ENCODE data around the gene ZNF470.

ZNF470 gene

DNA sequence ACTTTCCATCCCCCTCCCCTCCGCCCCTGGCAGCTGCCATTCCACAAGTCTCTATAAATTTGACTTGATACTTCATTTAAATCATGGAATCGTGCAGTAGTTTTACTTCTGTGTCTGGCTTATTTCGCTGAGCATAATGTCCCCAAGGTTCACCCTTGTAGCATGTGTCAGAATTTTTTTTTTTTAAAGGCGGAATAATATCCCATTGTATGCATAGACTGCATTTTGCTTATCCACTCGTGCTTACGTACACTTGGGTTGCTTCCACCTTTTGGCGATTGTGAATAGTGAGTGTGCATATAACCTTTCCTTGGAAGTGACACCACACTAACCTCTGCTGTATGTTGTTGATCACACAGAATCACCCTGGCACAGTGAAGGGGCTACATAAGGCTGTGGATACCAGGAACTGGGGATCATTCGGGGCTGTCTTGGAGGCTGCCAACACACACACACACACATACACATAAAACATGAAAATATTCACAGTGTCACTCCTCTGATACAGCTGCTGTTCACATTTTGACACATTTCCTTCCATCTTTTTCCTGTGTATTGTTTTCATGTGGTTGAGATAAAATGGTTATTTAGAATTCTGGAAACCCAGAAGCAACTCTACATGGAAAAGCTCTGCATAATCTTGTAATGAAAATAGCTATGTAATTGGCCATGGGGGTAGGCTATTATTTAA lies 41.2 kb downstream of the ZNF470 start:
- no peaks in the 10 kb centered on the region for H3K27me3 ChIP-seq (ENCODE audit: control insufficient read depth, insufficient read depth, low read length)
- H3K36me3 ChIP-seq (ENCODE audit: control insufficient read depth, insufficient read depth, low read length): peaks cover 4% of the 10 kb centered on the region
- H3K4me3 ChIP-seq (ENCODE audit: low read depth, low read length): no peak overlapping the region
- no peaks in the 10 kb centered on the region for H3K4me1 ChIP-seq (ENCODE audit: control insufficient read depth, insufficient read depth, low read length)
- peaks cover 85% of the 10 kb centered on the region for H3K9me3 ChIP-seq (ENCODE audit: control insufficient read depth, insufficient read depth, low read length)
- H3K27ac ChIP-seq (ENCODE audit: low read depth, low read length): no peak overlapping the region
- H3K9ac ChIP-seq (ENCODE audit: low read depth, low read length): no peak overlapping the region

DNA sequence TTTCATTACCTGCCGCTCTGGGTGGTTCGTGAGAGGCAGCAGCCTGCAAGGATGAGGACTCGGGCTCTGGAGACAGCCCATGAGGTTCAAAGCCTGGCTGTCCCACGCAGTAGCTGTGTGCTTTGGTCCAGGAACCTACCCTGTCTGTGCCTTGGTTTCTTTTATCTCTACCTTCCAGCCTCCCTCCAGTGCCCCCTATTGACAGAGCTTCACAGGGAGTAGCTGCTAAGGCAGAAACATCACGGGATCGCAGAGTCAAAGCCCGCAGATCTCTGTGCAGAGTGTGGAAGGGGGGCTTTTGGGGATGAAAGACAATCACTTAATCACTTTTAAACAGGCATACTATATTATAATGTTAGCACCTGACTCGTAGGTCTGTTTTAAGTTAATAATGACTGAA lies 44.0 kb downstream of the ZNF470 start:
- Histone ChIP-seq H3K9ac (ENCODE audit: low read depth, low read length) (no peak overlapping the region), H3K4me3 (ENCODE audit: low read depth, low read length) (no peak overlapping the region), H3K4me1 (ENCODE audit: control insufficient read depth, insufficient read depth, low read length) (no peaks in the 10 kb centered on the region), H3K27me3 (ENCODE audit: control insufficient read depth, insufficient read depth, low read length) (no peaks in the 10 kb centered on the region), H3K27ac (ENCODE audit: low read depth, low read length) (no peak overlapping the region), H3K9me3 (ENCODE audit: control insufficient read depth, insufficient read depth, low read length) (peaks cover 86% of the 10 kb centered on the region), H3K36me3 (ENCODE audit: control insufficient read depth, insufficient read depth, low read length) (peaks cover 4% of the 10 kb centered on the region)

DNA sequence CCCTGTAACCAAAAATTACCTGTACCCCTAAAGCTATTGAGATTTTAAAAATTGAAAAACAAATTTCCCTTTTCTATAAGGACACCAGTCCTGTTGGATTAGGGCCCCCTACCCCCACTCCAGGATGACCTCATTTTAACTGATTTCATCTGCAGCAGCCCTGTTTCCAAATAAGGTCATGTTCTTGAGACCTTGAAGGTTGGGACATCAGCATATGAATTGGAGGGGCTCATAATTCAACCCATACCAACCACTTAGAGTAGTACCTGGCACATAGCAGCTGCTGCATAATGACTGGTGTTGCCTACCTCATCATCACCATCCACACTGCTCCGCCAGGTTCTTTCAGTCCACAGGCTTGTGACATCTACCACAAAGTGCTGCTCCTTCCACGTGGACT lies 45.5 kb downstream of the ZNF470 start:
- Histone ChIP-seq H3K36me3 (ENCODE audit: control insufficient read depth, insufficient read depth, low read length) (peaks cover 4% of the 10 kb centered on the region), H3K9me3 (ENCODE audit: control insufficient read depth, insufficient read depth, low read length) (peaks cover 92% of the 10 kb centered on the region), H3K4me3 (ENCODE audit: low read depth, low read length) (no peak overlapping the region), H3K9ac (ENCODE audit: low read depth, low read length) (no peak overlapping the region), H3K27me3 (ENCODE audit: control insufficient read depth, insufficient read depth, low read length) (no peaks in the 10 kb centered on the region), H3K4me1 (ENCODE audit: control insufficient read depth, insufficient read depth, low read length) (no peaks in the 10 kb centered on the region), H3K27ac (ENCODE audit: low read depth, low read length) (no peak overlapping the region)

DNA sequence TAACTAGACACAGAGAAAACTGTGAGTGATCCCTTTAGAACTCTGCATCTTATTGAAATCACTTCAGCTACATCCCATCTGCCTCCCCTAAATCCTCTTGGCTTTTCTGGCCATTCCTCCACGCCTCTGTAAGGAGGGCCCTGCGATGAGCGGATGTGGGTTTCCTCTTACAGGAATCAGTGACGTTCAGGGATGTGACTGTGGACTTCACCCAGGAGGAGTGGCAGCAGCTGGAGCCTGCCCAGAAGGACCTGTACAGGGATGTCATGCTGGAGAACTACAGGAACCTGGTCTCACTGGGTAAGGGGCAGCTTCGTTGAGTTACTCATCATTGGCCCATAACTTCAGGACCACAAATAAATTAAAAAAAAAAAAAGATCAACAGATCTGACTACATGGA lies 46.4 kb downstream of the ZNF470 start:
- Histone ChIP-seq H3K9ac (ENCODE audit: low read depth, low read length) (no peak overlapping the region), H3K4me3 (ENCODE audit: low read depth, low read length) (no peak overlapping the region), H3K4me1 (ENCODE audit: control insufficient read depth, insufficient read depth, low read length) (no peaks in the 10 kb centered on the region), H3K36me3 (ENCODE audit: control insufficient read depth, insufficient read depth, low read length) (peaks cover 4% of the 10 kb centered on the region), H3K9me3 (ENCODE audit: control insufficient read depth, insufficient read depth, low read length) (peaks cover 95% of the 10 kb centered on the region), H3K27me3 (ENCODE audit: control insufficient read depth, insufficient read depth, low read length) (no peaks in the 10 kb centered on the region), H3K27ac (ENCODE audit: low read depth, low read length) (no peak overlapping the region)

DNA sequence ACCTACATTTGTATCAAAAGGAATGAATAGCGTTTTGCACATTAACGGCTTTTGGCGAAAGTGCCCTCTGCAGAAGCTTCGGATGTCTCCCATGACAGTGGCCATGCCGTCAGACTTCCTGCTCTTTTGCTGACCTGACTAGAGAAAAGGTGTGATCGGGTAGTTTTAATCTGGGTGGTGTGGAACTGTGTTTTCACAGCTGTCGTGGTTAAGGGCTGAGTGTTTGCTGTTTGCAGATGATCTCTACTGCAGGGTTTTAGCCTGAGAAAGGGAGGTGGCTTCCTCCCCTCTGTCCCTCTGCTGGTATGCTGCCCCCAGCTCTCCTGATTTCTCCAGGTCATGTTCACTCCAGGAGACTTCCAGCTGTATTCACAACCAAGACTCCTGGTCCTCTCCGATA lies 50.3 kb downstream of the ZNF470 start:
- H3K9ac ChIP-seq (ENCODE audit: low read depth, low read length): no peak overlapping the region
- H3K27me3 ChIP-seq (ENCODE audit: control insufficient read depth, insufficient read depth, low read length): no peaks in the 10 kb centered on the region
- H3K27ac ChIP-seq (ENCODE audit: low read depth, low read length): no peak overlapping the region
- peaks cover 18% of the 10 kb centered on the region for H3K36me3 ChIP-seq (ENCODE audit: control insufficient read depth, insufficient read depth, low read length)
- no peaks in the 10 kb centered on the region for H3K4me1 ChIP-seq (ENCODE audit: control insufficient read depth, insufficient read depth, low read length)
- H3K9me3 ChIP-seq (ENCODE audit: control insufficient read depth, insufficient read depth, low read length): peaks cover 92% of the 10 kb centered on the region
- no peak overlapping the region for H3K4me3 ChIP-seq (ENCODE audit: low read depth, low read length)

DNA sequence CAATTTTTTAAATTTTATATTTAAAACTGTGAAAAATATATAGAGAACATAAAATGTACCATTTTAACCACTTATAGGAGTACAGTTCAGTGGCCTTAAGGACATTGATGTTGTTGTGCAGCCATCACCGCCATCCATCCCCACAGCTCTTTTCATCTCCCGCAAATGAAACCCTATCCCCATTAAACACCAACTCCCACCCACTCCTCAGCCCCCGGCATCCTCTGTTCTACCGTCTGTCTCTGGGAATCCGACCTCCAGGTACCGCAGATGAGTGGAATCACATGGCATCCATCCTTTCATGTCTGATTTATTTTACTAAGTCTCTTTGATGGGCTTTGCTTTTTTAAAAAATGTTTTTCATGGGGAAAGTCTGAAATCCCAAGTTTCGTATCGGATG lies 51.9 kb downstream of the ZNF470 start:
- Histone ChIP-seq H3K36me3 (ENCODE audit: control insufficient read depth, insufficient read depth, low read length) (peaks cover 18% of the 10 kb centered on the region), H3K9me3 (ENCODE audit: control insufficient read depth, insufficient read depth, low read length) (peaks cover 93% of the 10 kb centered on the region), H3K9ac (ENCODE audit: low read depth, low read length) (no peak overlapping the region), H3K27ac (ENCODE audit: low read depth, low read length) (no peak overlapping the region), H3K27me3 (ENCODE audit: control insufficient read depth, insufficient read depth, low read length) (no peaks in the 10 kb centered on the region), H3K4me1 (ENCODE audit: control insufficient read depth, insufficient read depth, low read length) (no peaks in the 10 kb centered on the region), H3K4me3 (ENCODE audit: low read depth, low read length) (no peak overlapping the region)

DNA sequence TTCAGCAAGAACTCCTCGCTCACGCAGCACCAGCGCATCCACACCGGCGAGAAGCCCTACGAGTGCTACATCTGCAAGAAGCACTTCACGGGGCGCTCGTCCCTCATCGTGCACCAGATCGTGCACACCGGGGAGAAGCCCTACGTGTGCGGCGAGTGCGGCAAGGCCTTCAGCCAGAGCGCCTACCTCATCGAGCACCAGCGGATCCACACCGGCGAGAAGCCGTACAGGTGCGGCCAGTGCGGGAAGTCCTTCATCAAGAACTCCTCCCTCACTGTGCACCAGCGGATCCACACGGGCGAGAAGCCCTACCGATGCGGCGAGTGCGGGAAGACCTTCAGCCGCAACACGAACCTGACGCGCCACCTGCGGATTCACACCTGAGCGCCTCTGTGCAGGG lies 55.1 kb downstream of the ZNF470 start:
- peaks cover 18% of the 10 kb centered on the region for H3K36me3 ChIP-seq (ENCODE audit: control insufficient read depth, insufficient read depth, low read length)
- no peaks in the 10 kb centered on the region for H3K4me1 ChIP-seq (ENCODE audit: control insufficient read depth, insufficient read depth, low read length)
- peaks cover 90% of the 10 kb centered on the region for H3K9me3 ChIP-seq (ENCODE audit: control insufficient read depth, insufficient read depth, low read length)

DNA sequence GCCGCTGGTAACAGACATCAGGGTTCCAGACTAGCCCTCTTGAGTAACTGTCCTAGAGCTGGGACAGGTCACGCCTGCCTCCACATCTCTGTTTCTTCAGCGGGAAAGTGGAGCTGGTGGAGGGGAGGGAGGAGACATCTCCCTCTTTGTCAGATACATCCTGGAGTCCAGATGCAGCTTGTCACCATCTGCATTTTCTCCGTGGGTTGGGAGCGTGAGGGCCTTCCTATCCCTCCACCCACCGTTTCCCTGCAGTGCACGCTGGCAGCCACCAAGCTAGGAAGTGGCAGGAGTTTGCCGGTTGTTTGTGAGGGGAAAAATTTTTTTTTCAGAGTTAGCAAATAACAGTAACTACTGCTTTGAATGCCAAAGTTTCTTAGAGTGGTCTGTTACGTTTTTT lies 55.7 kb downstream of the ZNF470 start:
- no peaks in the 10 kb centered on the region for H3K4me1 ChIP-seq (ENCODE audit: control insufficient read depth, insufficient read depth, low read length)
- H3K9me3 ChIP-seq (ENCODE audit: control insufficient read depth, insufficient read depth, low read length): peaks cover 90% of the 10 kb centered on the region
- no peak overlapping the region for H3K4me3 ChIP-seq (ENCODE audit: low read depth, low read length)
- H3K27me3 ChIP-seq (ENCODE audit: control insufficient read depth, insufficient read depth, low read length): no peaks in the 10 kb centered on the region
- H3K27ac ChIP-seq (ENCODE audit: low read depth, low read length): no peak overlapping the region
- H3K36me3 ChIP-seq (ENCODE audit: control insufficient read depth, insufficient read depth, low read length): peaks cover 18% of the 10 kb centered on the region
- no peak overlapping the region for H3K9ac ChIP-seq (ENCODE audit: low read depth, low read length)

More for the DNA sequence above, 55.1 kb downstream of the ZNF470 start:
- H3K9ac ChIP-seq (ENCODE audit: low read depth, low read length): no peak overlapping the region
- no peak overlapping the region for H3K4me3 ChIP-seq (ENCODE audit: low read depth, low read length)
- no peaks in the 10 kb centered on the region for H3K27me3 ChIP-seq (ENCODE audit: control insufficient read depth, insufficient read depth, low read length)
- H3K27ac ChIP-seq (ENCODE audit: low read depth, low read length): no peak overlapping the region

DNA sequence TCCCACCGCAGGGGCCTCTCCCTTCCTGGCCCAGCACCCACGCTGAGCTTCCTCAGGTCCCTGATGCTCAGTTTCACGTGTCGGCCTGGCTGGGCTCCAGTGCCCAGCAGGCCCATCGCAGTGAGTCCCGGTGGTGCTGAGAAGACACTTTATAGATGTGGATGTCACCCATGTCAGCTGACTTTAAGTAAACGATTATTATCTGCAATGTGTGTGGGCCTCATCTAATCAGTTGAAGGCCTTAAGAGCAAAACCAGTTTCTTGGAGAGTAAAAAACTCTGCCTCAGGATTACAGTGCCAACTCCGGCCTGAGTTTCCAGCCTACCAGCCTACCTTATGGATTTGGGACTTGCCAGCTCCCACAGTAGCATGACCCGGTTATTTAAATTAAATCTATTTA lies 58.4 kb downstream of the ZNF470 start:
- Histone ChIP-seq H3K9me3 (ENCODE audit: control insufficient read depth, insufficient read depth, low read length) (peaks cover 91% of the 10 kb centered on the region), H3K27ac (ENCODE audit: low read depth, low read length) (no peak overlapping the region), H3K4me1 (ENCODE audit: control insufficient read depth, insufficient read depth, low read length) (no peaks in the 10 kb centered on the region), H3K9ac (ENCODE audit: low read depth, low read length) (no peak overlapping the region), H3K4me3 (ENCODE audit: low read depth, low read length) (no peak overlapping the region), H3K27me3 (ENCODE audit: control insufficient read depth, insufficient read depth, low read length) (no peaks in the 10 kb centered on the region), H3K36me3 (ENCODE audit: control insufficient read depth, insufficient read depth, low read length) (peaks cover 18% of the 10 kb centered on the region)

DNA sequence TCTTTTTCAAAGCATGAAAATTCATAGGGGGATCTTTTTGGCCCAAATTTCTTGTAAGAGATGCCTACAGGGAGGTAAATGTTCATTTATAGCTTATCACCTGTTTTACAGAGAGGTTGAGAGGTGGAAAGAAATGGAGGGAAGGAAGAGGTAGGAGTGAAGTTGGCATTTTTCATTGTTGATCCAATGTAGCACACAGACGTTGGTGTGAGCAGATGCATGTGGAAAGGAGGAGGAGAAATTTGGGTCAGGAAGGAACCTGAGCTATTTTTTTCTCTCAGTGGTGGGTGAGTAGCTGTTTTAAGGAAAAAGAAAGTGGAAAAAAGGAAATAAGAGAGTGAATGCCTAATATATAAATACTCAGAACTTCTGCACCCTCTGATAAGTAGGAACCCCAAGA lies 65.8 kb downstream of the ZNF470 start:
- Histone ChIP-seq H3K9me3 (ENCODE audit: control insufficient read depth, insufficient read depth, low read length) (peaks cover 73% of the 10 kb centered on the region), H3K4me3 (ENCODE audit: low read depth, low read length) (no peak overlapping the region), H3K36me3 (ENCODE audit: control insufficient read depth, insufficient read depth, low read length) (no peaks in the 10 kb centered on the region), H3K9ac (ENCODE audit: low read depth, low read length) (no peak overlapping the region), H3K4me1 (ENCODE audit: control insufficient read depth, insufficient read depth, low read length) (no peaks in the 10 kb centered on the region), H3K27me3 (ENCODE audit: control insufficient read depth, insufficient read depth, low read length) (no peaks in the 10 kb centered on the region), H3K27ac (ENCODE audit: low read depth, low read length) (no peak overlapping the region)

DNA sequence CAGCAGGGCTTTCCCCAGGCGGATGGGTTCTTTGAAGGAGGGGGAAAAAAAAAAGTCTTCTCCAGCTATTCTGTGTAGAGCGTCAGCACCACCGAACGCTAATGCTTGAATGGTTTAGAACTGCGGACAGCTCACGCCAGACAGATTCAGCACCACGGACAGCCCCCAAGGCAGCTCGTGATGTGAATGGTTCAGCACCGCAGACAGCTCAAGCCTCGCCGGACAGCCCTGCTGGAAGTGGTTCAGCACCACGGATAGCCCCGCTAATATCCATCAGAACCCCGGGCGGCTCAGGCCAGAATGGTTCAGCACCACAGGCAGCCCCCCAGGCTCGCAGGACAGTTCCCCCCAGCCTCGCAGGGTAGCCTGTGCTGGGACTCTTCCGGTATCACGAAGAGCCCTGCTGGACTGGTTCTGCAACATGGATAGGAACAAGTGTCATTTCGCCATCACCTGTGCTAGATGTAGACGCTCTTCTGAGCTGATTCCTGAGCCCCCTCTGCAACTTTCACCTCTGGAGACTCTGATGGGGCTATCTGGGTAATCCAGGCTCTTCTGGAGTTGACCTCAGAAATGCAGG lies 70.8 kb downstream of the ZNF470 start:
- Histone ChIP-seq H3K27ac (ENCODE audit: low read depth, low read length) (no peak overlapping the region), H3K9me3 (ENCODE audit: control insufficient read depth, insufficient read depth, low read length) (peaks cover 63% of the 10 kb centered on the region), H3K4me1 (ENCODE audit: control insufficient read depth, insufficient read depth, low read length) (no peaks in the 10 kb centered on the region), H3K9ac (ENCODE audit: low read depth, low read length) (no peak overlapping the region), H3K36me3 (ENCODE audit: control insufficient read depth, insufficient read depth, low read length) (no peaks in the 10 kb centered on the region), H3K27me3 (ENCODE audit: control insufficient read depth, insufficient read depth, low read length) (no peaks in the 10 kb centered on the region), H3K4me3 (ENCODE audit: low read depth, low read length) (no peak overlapping the region)
